Lower lobe of right lung (tissue), 2 donors: Measurements from ENCODE around the gene CACNA1H. TPM values are rescaled to one million over a fixed set of nuclear protein-coding genes. Genes with fewer than 3 reads are reported as not detected.
A peak's percentile ranks its signal among the peaks of the same experiment; 100 is the strongest.

ENCODE experiments used
- ATAC-seq, 2 donors: fragments of 200-7000 bp; cut with Tn5 transposase; one replicate each; pipeline ENCODE4 v1.9.1; 2020 to 2022; ENCODE audit warnings: mild to moderate bottlenecking in 2 of 2, moderate library complexity in 2 of 2
- DNase-seq: peaks from one replicate; pipeline ENCODE4 v3.0.0-alpha.2; 2020
- H3K27ac ChIP-seq: fragments of 200-600 bp; one replicate; pipeline ENCODE4 v1.8.0; 2022
- H3K27me3 ChIP-seq: fragments of 200-600 bp; one replicate; pipeline ENCODE4 v1.8.0; 2022; ENCODE audit warnings: low read depth
- H3K36me3 ChIP-seq: fragments of 200-600 bp; one replicate; pipeline ENCODE4 v1.8.0; 2022; ENCODE audit warnings: mild to moderate bottlenecking
- H3K4me1 ChIP-seq: fragments of 200-600 bp; one replicate; pipeline ENCODE4 v1.8.0; 2022
- H3K4me3 ChIP-seq: fragments of 200-600 bp; one replicate; pipeline ENCODE4 v1.8.0; 2022; ENCODE audit warnings: mild to moderate bottlenecking
- H3K9me3 ChIP-seq: fragments of 200-600 bp; one replicate; pipeline ENCODE4 v1.8.0; 2022
- CTCF ChIP-seq: fragments of 200-600 bp; IDR thresholded peaks from one replicate; pipeline ENCODE4 v1.8.0; 2022; ENCODE audit warnings: antibody characterized with exemption, mild to moderate bottlenecking
- intact Hi-C: fragments of 100-400 bp; cut with DNase I; formaldehyde crosslinking; loops from one replicate; pipeline ENCODE4 v1.11.0; 2022
- total RNA-seq: library from RNA; stranded (reverse); fragmentation: NEBNext Ultra II Directional; extraction: Animal tissue kit (Norgen Biotek cat#: 25700); gene quantifications from one replicate; pipeline ENCODE4 v1.2.1, GENCODE V29; 2021
- donor health status: DM: no; HTN: yes; CAD: no; lungs with severe emphysema.

CACNA1H gene
- total RNA-seq, 1 donor from 2014 or later = 8.4 TPM

GRCh38 chr16:1256874-1257322 lies 104.0 kb downstream of the CACNA1H start:
- Histone ChIP-seq H3K27ac (no peak overlapping the region), H3K27me3 (peaks cover 42% of the 10 kb centered on the region), H3K4me3 (no peak overlapping the region), H3K4me1 (no peaks in the 10 kb centered on the region), H3K9me3 (no peaks in the 10 kb centered on the region), H3K36me3 (no peaks in the 10 kb centered on the region)
- intact Hi-C loops = no loop called here
- no peak for DNase-seq
- no peak for TF ChIP-seq CTCF
- ATAC-seq = peak in 1 of 2 donors; percentile 4

- H3K4me1 ChIP-seq = no peaks in the 10 kb centered on the region
- H3K27ac ChIP-seq = no peak overlapping the region
- DNase-seq = no peak
- no peak overlapping the region for H3K4me3 ChIP-seq
- intact Hi-C loops = no loop called here
- no peak for ATAC-seq
- no peaks in the 10 kb centered on the region for H3K36me3 ChIP-seq
- no peaks in the 10 kb centered on the region for H3K9me3 ChIP-seq
- no peak for TF ChIP-seq CTCF
- peaks cover 49% of the 10 kb centered on the region for H3K27me3 ChIP-seq
These were observed 104.8 kb downstream of the CACNA1H start for GRCh38 chr16:1257561-1258224.

- Histone ChIP-seq H3K9me3 (no peaks in the 10 kb centered on the region), H3K36me3 (no peaks in the 10 kb centered on the region), H3K4me1 (no peaks in the 10 kb centered on the region), H3K27me3 (peaks cover 54% of the 10 kb centered on the region), H3K27ac (no peak overlapping the region), H3K4me3 (no peak overlapping the region)
- no peak for DNase-seq
- intact Hi-C loops = no loop called here
- ATAC-seq = no peak
- no peak for TF ChIP-seq CTCF
These were observed 105.3 kb downstream of the CACNA1H start for GRCh38 chr16:1258225-1258600.

GRCh38 chr16:1258906-1259759 lies 106.2 kb downstream of the CACNA1H start:
- Histone ChIP-seq H3K27me3 (peaks cover 62% of the 10 kb centered on the region), H3K9me3 (no peaks in the 10 kb centered on the region), H3K27ac (no peak overlapping the region), H3K36me3 (no peaks in the 10 kb centered on the region), H3K4me3 (no peak overlapping the region), H3K4me1 (no peaks in the 10 kb centered on the region)
- ATAC-seq (no peak), DNase-seq (no peak)
- intact Hi-C loops = no loop called here
- TF ChIP-seq CTCF = no peak

- Histone ChIP-seq H3K27ac (no peak overlapping the region), H3K4me3 (no peak overlapping the region), H3K4me1 (no peaks in the 10 kb centered on the region), H3K9me3 (no peaks in the 10 kb centered on the region), H3K27me3 (peaks cover 62% of the 10 kb centered on the region), H3K36me3 (no peaks in the 10 kb centered on the region)
- ATAC-seq (no peak), DNase-seq (no peak)
- TF ChIP-seq CTCF = no peak
- intact Hi-C loops = no loop called here
These were observed 106.8 kb downstream of the CACNA1H start for GRCh38 chr16:1259760-1260068.
